Measurements from ENCODE around the gene PLCB2. TPM values are rescaled to one million over a fixed set of nuclear protein-coding genes. Genes with fewer than 3 reads are reported as not detected.
A peak's percentile ranks its signal among the peaks of the same experiment; 100 is the strongest.

PLCB2 gene
- total and polyA plus RNA-seq, 5 experiments from 2014 or later: 14.5 to 166 (median 23.0) TPM

GRCh38 chr15:40320931-40321371 lies 13.2 kb upstream of the PLCB2 start:
- H3K9me3 Mint-ChIP-seq: no peaks in the 10 kb centered on the region
- POLR2A ChIA-PET: interaction anchor here (1.4 to 8.3 kb wide), 2 partner anchors 11 to 36 kb away, joined by 3 to 104 read pairs; partner anchors contain the start of gene PLCB2
- peak overlapping the region in 3 of 10 donors; percentile 49 to 70 (median 70) for H3K27ac Mint-ChIP-seq
- H3K36me3 Mint-ChIP-seq: no peaks in the 10 kb centered on the region
- ATAC-seq (peak; percentile 14 to 19), DNase-seq (peak in 9 of 10 donors; percentile 39 to 80 (median 58))
- H3K4me3 Mint-ChIP-seq: peak overlapping the region in 4 of 10 donors; percentile 13 to 61 (median 17)
- H3K4me1 Mint-ChIP-seq: peaks cover 17 to 40% (median 35%) of the 10 kb centered on the region in 4 donors
- peaks cover 0 to 6% (median 0%) of the 10 kb centered on the region in 5 donors for H3K27me3 Mint-ChIP-seq

- Mint-ChIP-seq H3K27me3 (peaks cover 0 to 6% (median 0%) of the 10 kb centered on the region in 5 donors), H3K9me3 (no peaks in the 10 kb centered on the region), H3K4me1 (peaks cover 18 to 34% (median 31%) of the 10 kb centered on the region in 4 donors), H3K36me3 (no peaks in the 10 kb centered on the region), H3K27ac (peak overlapping the region in 1 of 10 donors; percentile 48), H3K4me3 (peak overlapping the region in 1 of 10 donors; percentile 29)
- ATAC-seq (no peak), DNase-seq (no peak)
- POLR2A ChIA-PET: interaction anchor here (1.1 to 8.3 kb wide), 4 partner anchors 11 to 35 kb away, joined by 3 to 104 read pairs (median 4); partner anchors contain the start of gene PLCB2
Measured at GRCh38 chr15:40320409-40320808, 12.7 kb upstream of the PLCB2 start.

- DNase-seq (no peak), ATAC-seq (no peak)
- Mint-ChIP-seq H3K4me3 (no peak overlapping the region), H3K4me1 (peaks cover 19 to 41% (median 31%) of the 10 kb centered on the region in 4 donors), H3K27me3 (peaks cover 0 to 6% (median 0%) of the 10 kb centered on the region in 5 donors), H3K36me3 (no peaks in the 10 kb centered on the region), H3K9me3 (no peaks in the 10 kb centered on the region), H3K27ac (no peak overlapping the region)
- POLR2A ChIA-PET: interaction anchor here (1.4 to 1.8 kb wide), 2 partner anchors 10 to 20 kb away, joined by 3 to 4 read pairs; partner anchors contain the start of gene PLCB2
Measured at GRCh38 chr15:40317580-40317979, 9.8 kb upstream of the PLCB2 start.

- POLR2A ChIA-PET: interaction anchor here (1.4 to 1.8 kb wide), 2 partner anchors 9 to 21 kb away, joined by 3 to 4 read pairs; partner anchors contain the start of gene PLCB2
- ATAC-seq: no peak
- no peak overlapping the region for H3K4me3 Mint-ChIP-seq
Measured at GRCh38 chr15:40316931-40317330, 9.2 kb upstream of the PLCB2 start.

GRCh38 chr15:40314723-40315276 lies 7.1 kb upstream of the PLCB2 start:
- no peak overlapping the region for H3K4me3 Mint-ChIP-seq
- peaks cover 10 to 35% (median 21%) of the 10 kb centered on the region in 4 donors for H3K4me1 Mint-ChIP-seq
- POLR2A ChIA-PET: interaction anchor here (0.9 to 1.5 kb wide), 3 partner anchors 10 to 35 kb away, joined by 3 to 4 read pairs (median 3); no protein-coding TSS in a partner anchor
- H3K9me3 Mint-ChIP-seq: no peaks in the 10 kb centered on the region
- peak overlapping the region in 2 of 10 donors; percentile 5 to 69 for H3K27ac Mint-ChIP-seq
- peaks cover 0 to under 1% (median 0%) of the 10 kb centered on the region in 5 donors for H3K27me3 Mint-ChIP-seq
- no peak for ATAC-seq
- DNase-seq: no peak
- H3K36me3 Mint-ChIP-seq: no peaks in the 10 kb centered on the region

More at GRCh38 chr15:40316931-40317330, 9.2 kb upstream of the PLCB2 start:
- DNase-seq: no peak
- H3K4me1 Mint-ChIP-seq: peaks cover 16 to 38% (median 27%) of the 10 kb centered on the region in 4 donors
- H3K27ac Mint-ChIP-seq: no peak overlapping the region
- no peaks in the 10 kb centered on the region for H3K9me3 Mint-ChIP-seq
- H3K36me3 Mint-ChIP-seq: no peaks in the 10 kb centered on the region
- H3K27me3 Mint-ChIP-seq: peaks cover 0 to 6% (median 0%) of the 10 kb centered on the region in 5 donors

GRCh38 chr15:40313531-40314398 lies 6.0 kb upstream of the PLCB2 start:
- POLR2A ChIA-PET: interaction anchor here (1.2 to 1.3 kb wide), 2 partner anchors 9 to 92 kb away, joined by 3 to 4 read pairs; partner anchors contain the start of gene IVD
- Mint-ChIP-seq H3K27ac (peak overlapping the region; percentile 43 to 94 (median 74)), H3K4me3 (peak overlapping the region in 9 of 10 donors; percentile 40 to 79 (median 64)), H3K4me1 (peaks cover 17 to 45% (median 31%) of the 10 kb centered on the region in 4 donors), H3K27me3 (no peaks in the 10 kb centered on the region), H3K36me3 (no peaks in the 10 kb centered on the region), H3K9me3 (no peaks in the 10 kb centered on the region)
- DNase-seq (peak in 8 of 10 donors; percentile 36 to 79 (median 59)), ATAC-seq (peak; percentile 68 to 72)

- POLR2A ChIA-PET: interaction anchor here (1.3 to 6.8 kb wide), 2 partner anchors 10 to 93 kb away, joined by 4 to 104 read pairs; partner anchors contain the start of genes INAFM2 and IVD
- H3K27me3 Mint-ChIP-seq: no peaks in the 10 kb centered on the region
- H3K4me3 Mint-ChIP-seq: no peak overlapping the region
- ATAC-seq: no peak
- DNase-seq: no peak
- H3K36me3 Mint-ChIP-seq: no peaks in the 10 kb centered on the region
- peak overlapping the region in 1 of 10 donors; percentile 83 for H3K27ac Mint-ChIP-seq
- no peaks in the 10 kb centered on the region for H3K9me3 Mint-ChIP-seq
- H3K4me1 Mint-ChIP-seq: peaks cover 21 to 49% (median 34%) of the 10 kb centered on the region in 4 donors
Measured at GRCh38 chr15:40312370-40313158, 4.8 kb upstream of the PLCB2 start.

GRCh38 chr15:40310993-40311392 lies 3.3 kb upstream of the PLCB2 start:
- Mint-ChIP-seq H3K27ac (peak overlapping the region in 6 of 10 donors; percentile 29 to 86 (median 68)), H3K27me3 (no peaks in the 10 kb centered on the region), H3K36me3 (no peaks in the 10 kb centered on the region), H3K4me1 (peaks cover 28 to 52% (median 43%) of the 10 kb centered on the region in 4 donors), H3K4me3 (peak overlapping the region in 2 of 10 donors; percentile 37 to 64), H3K9me3 (no peaks in the 10 kb centered on the region)
- ATAC-seq (no peak), DNase-seq (no peak)
- POLR2A ChIA-PET: interaction anchor here (5.2 to 6.8 kb wide), 2 partner anchors 11 to 31 kb away, joined by 45 to 104 read pairs; partner anchors contain the start of gene INAFM2

GRCh38 chr15:40310001-40310959 lies 2.5 kb upstream of the PLCB2 start:
- DNase-seq (peak; percentile 45 to 81 (median 54)), ATAC-seq (peak in 1 of 2 donors; percentile 17)
- Mint-ChIP-seq H3K36me3 (peaks cover 0 to under 1% (median 0%) of the 10 kb centered on the region in 3 donors), H3K27ac (peak overlapping the region; percentile 87 to 98 (median 95)), H3K9me3 (no peaks in the 10 kb centered on the region), H3K4me1 (peaks cover 26 to 59% (median 50%) of the 10 kb centered on the region in 4 donors), H3K27me3 (no peaks in the 10 kb centered on the region), H3K4me3 (peak overlapping the region; percentile 57 to 98 (median 96))
- POLR2A ChIA-PET: interaction anchor here (0.6 to 6.8 kb wide), 9 partner anchors 9 to 272 kb away, joined by 3 to 104 read pairs (median 4); partner anchors contain the start of genes ANKRD63, INAFM2 and IVD

GRCh38 chr15:40309344-40309862 lies 1.7 kb upstream of the PLCB2 start:
- H3K27me3 Mint-ChIP-seq: no peaks in the 10 kb centered on the region
- no peak for ATAC-seq
- peak overlapping the region; percentile 94 to 98 (median 96) for H3K4me3 Mint-ChIP-seq
- peaks cover 27 to 63% (median 57%) of the 10 kb centered on the region in 4 donors for H3K4me1 Mint-ChIP-seq
- H3K36me3 Mint-ChIP-seq: peaks cover 0 to 8% (median 0%) of the 10 kb centered on the region in 3 donors
- POLR2A ChIA-PET: interaction anchor here (0.7 to 6.8 kb wide), 11 partner anchors 8 to 271 kb away, joined by 3 to 104 read pairs (median 8); partner anchors contain the start of genes ANKRD63, INAFM2 and IVD
- no peak for DNase-seq
- H3K9me3 Mint-ChIP-seq: no peaks in the 10 kb centered on the region
- peak overlapping the region; percentile 93 to 98 (median 97) for H3K27ac Mint-ChIP-seq

Measured in naive thymus-derived CD8-positive, alpha-beta T cell (primary cell).